GM18511 (cell line): ENCODE results near the gene NGB.

Experiments used
- ATAC-seq: cut with Tn5 transposase; IDR thresholded peaks from one replicate; pipeline ENCODE4 v1.9.1; 2021; ENCODE audit warnings: mild to moderate bottlenecking, moderate library complexity; ENCODE audit not compliant: unreplicated experiment

The NGB gene

GRCh38 chr14:77238996-77239395 is 32.0 kb downstream of the NGB start:
- ATAC-seq = no peak

DNA sequence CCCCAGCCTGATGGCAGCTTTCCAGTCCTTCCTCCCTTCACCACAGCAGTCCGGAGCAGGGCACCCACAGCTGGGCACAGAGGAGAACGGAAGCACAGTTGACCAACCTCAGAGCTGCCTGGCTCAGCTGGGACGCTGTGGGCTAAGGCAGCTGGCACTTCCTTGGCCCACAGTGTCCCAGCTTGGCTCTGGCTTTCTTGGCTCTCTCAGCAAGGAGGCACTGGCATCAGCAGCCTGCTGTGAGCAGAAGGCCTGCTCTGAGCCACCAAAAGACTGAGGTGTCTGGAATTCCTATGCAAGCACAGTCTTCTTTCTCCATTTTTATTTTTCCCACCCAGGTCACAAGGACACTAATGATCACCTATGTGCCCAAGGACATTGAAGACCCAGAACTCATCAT is 32.6 kb downstream of the NGB start:
- no peak for ATAC-seq

GRCh38 chr14:77236814-77237213 is 34.2 kb downstream of the NGB start:
- no peak for ATAC-seq

- no peak for ATAC-seq
Measured at GRCh38 chr14:77231721-77232120, 39.3 kb downstream of the NGB start.

GRCh38 chr14:77230914-77231313 is 40.1 kb downstream of the NGB start:
- no peak for ATAC-seq

GRCh38 chr14:77228056-77228455 is 43.0 kb downstream of the NGB start:
- ATAC-seq = no peak

GRCh38 chr14:77225892-77226557 is 45.0 kb downstream of the NGB start:
- ATAC-seq = no peak

- ATAC-seq = no peak
Measured at GRCh38 chr14:77225254-77225653, 45.8 kb downstream of the NGB start.

DNA sequence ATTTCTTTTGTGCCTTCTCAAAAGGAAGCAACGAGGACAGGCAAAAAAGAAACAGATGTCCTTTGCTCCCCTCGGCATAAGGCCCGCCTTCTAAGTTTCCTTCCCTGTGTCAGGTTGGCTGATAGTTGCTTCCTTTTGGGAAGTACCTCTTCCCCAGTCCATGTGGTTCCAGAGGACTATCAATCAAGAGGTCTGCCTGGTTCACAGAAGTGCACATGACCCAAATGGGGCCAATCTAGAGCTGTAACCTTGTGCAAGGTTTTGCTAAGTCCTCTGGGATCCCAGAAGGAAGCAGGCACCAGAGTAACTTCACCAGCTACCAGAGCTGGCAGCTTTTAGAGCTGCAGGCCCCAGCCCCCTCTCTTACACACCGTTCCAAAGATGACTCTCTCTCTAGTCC is 46.8 kb downstream of the NGB start:
- no peak for ATAC-seq

DNA sequence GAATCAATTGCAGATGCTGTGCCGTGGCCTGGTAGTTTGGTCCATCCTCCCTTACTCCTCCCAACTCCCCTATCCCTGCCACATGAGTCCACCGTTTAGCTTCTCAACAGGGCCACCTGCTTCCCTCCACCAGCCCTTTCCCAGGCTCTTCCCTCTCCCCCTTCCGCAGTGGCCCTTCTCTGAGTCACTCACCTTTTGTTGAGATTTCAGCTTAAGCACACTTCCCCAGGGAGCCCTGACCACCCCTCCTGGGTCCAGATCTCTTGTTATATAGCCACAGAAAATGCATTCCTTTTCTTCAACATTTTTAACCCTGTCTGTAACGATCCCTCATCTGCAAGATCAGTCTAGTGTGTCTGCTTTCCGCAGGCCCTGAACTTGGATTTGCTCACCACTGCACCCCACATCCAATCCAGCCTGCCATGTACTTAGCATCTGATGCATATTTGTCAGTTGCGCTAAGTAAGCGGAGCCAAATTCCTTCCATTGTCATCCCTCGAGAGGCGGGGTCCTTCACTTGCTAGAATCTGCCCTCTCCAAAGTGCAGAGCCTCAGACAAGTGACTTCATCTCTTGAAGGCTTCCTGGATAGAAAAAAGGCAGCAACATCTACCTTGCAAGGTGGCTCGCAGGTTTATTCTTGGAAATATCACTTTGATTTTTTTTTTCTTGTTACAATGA is 48.3 kb downstream of the NGB start:
- ATAC-seq = no peak

DNA sequence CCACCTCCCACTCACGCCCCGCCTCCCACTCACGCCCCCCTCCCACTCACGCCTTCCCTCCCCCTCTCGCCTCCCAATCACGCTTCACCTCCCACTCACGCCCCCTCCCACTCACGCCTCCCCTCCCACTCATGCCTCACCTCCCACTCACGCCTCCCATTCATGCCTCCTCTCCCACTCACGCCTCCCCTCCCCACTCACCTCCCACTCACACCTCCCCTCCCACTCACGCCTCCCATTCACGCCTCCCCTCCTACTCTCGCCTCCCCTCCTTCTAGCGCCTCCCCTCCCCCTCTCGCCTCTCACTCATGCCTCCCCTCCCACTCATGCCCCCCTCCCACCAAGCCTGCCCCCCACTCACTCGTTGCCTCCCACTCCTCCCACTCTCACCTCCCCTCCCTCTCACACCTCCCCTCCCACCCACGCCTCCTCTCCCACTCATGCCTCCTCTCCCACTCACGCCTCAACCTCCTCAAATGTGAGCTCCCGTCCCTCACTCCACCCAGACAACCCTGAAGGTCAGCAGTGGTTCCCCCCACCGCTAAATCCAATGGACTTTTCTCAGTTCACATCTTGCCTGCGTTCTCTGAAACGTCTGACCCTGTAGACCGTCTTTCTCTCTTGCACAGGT is 49.6 kb downstream of the NGB start:
- no peak for ATAC-seq

GRCh38 chr14:77220246-77221017 is 50.6 kb downstream of the NGB start:
- ATAC-seq = no peak

GRCh38 chr14:77219591-77219990 is 51.4 kb downstream of the NGB start:
- no peak for ATAC-seq

- ATAC-seq = no peak
Measured at GRCh38 chr14:77217551-77217950, 53.5 kb downstream of the NGB start.
